Esophagus muscularis mucosa (tissue), 4 donors: Measurements from ENCODE around the gene WWOX.

Experiments used
- CTCF ChIP-seq, 3 experiments: fragments of 200-600 bp in 2 of 3; fragments of 450-650 bp in 1 of 3; sonication (generic) in 2 of 3; IDR thresholded peaks; one replicate each; pipeline ENCODE4 v1.5.1; 2017 to 2019; ENCODE audit warnings: antibody characterized with exemption in 3 of 3, mild to moderate bottlenecking in 2 of 3, moderate library complexity in 1 of 3
- EP300 ChIP-seq: sonication (generic); formaldehyde crosslinking; IDR thresholded peaks from one replicate; pipeline ENCODE4 v1.6.1; 2017; ENCODE audit warnings: antibody characterized with exemption
- POLR2A ChIP-seq: fragments of 450-650 bp; IDR thresholded peaks from one replicate; pipeline ENCODE4 v1.6.1; 2017; ENCODE audit warnings: antibody characterized with exemption, moderate library complexity, mild to moderate bottlenecking, low read depth
- POLR2AphosphoS5 ChIP-seq, 2 donors: sonication (generic); formaldehyde crosslinking; IDR thresholded peaks; one replicate each; pipeline ENCODE4 v1.6.1; 2017; ENCODE audit warnings: antibody characterized with exemption in 2 of 2

GRCh38 chr16:78105517-78105916 lies 6.1 kb downstream of the WWOX start:
- TF ChIP-seq CTCF (IDR thresholded peaks at IDR 0.05) (no peak), POLR2A (no peak), EP300 (no peak), POLR2AphosphoS5 (IDR thresholded peaks at IDR 0.05) (no peak)
